Left lobe of liver (tissue), 2 donors: ENCODE results near the gene RADIL. TPM values are rescaled to one million over a fixed set of nuclear protein-coding genes. Genes with fewer than 3 reads are reported as not detected.

Experiments used
- ATAC-seq: fragments of 200-7000 bp; cut with Tn5 transposase; one replicate; pipeline ENCODE4 v1.9.1; 2020; ENCODE audit warnings: mild to moderate bottlenecking, moderate library complexity
- DNase-seq: peaks from one replicate; pipeline ENCODE4 v3.0.0-alpha.2; 2020; ENCODE audit warnings: low spot score
- total RNA-seq: library from RNA; stranded (reverse); gene quantifications from one replicate; pipeline ENCODE4 v1.2.1, GENCODE V29; 2021
- donor health status: DM: no; HTN: no; CAD: no; lungs with moderate emphysema.
- donor health status: DM: no; HTN: yes; CAD: no.

The RADIL gene
- total RNA-seq, 1 donor from 2014 or later: 0.40 TPM

GRCh38 chr7:4882169-4883032, 1.1 kb downstream of the RADIL start:
- ATAC-seq (peak; percentile 37), DNase-seq (no peak)

DNA sequence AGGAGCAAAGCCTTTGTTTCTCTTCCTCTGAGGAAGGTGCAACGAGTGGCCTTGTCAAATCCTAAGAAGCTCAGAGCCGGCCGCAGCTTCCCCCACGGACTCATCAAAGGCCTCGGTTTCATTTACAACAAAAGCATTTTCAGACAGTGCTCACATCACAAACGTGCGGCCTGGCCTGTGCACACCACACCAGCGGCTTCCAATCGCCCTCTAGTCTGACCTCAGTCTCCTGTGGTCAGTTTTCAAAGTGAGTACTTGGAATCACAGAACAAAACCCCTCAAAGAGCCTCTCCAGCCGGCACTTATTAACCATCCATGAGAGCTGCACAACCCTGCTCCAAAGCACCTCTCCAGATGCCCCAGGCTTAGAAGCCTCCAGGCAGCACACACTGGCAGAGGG, 3.3 kb downstream of the RADIL start:
- ATAC-seq: no peak
- DNase-seq: no peak

GRCh38 chr7:4879396-4880081, 4.0 kb downstream of the RADIL start:
- ATAC-seq (no peak), DNase-seq (no peak)

- no peak for DNase-seq
- ATAC-seq: no peak
Measured at GRCh38 chr7:4878336-4879335, 4.9 kb downstream of the RADIL start.

- no peak for ATAC-seq
- DNase-seq: no peak
Measured at GRCh38 chr7:4876586-4876985, 6.9 kb downstream of the RADIL start.

DNA sequence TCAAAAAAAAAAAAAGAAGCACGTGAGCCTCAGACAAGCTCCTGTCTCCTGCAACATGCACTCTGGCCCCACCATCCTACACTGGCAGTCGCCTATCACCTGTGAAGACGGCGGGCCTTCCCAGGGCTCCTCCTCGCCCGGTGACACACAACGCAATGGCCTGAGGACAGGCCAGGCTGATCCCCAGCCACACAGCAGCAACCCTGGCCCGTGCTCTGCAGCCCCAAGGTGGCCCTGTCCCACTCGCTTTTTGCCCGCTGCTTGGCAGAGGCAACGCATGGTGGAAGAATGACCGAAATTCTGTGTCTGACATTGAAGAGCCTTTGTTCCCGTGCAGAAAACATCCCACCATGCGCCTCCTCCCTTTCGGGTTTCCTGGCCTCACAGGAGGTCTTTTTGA, 8.1 kb downstream of the RADIL start:
- DNase-seq (no peak), ATAC-seq (no peak)

GRCh38 chr7:4873071-4873944, 10.2 kb downstream of the RADIL start:
- no peak for ATAC-seq
- no peak for DNase-seq

DNA sequence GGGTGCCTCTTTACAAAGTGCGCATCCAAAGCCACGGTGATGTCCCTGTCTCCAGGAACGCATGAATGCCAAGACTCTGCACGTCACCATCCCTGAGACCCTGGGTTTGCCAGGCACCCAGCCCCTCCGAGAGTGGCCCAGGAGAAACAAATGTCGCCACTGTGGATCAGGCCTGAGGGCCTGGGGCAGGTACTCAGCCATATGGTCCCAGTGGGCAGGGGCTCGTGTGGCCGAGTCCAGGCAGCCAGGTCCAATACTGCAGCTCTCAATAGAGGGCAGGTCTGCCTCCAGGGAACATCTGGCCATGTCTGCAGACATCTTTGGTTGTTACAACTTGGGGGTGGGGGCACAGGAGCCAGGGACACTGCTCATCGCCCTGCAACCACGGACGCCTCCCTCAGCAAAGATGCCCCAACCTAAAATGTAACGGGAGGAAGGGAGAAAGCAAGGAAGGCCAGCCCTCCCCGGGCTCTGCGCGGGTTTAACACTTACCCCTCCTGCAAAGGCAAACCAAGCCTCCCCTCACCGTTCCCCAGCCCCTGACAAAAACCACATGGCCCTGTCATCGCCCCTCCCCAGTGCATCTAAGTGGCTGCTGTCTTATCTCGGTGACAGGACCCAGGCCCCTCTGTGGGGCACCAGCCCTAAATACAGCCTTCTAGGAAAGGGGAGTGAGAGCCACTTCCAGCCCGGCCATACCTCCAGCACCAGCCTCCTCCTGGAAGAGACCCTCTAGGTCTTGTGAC, 11.4 kb downstream of the RADIL start:
- no peak for ATAC-seq
- no peak for DNase-seq

DNA sequence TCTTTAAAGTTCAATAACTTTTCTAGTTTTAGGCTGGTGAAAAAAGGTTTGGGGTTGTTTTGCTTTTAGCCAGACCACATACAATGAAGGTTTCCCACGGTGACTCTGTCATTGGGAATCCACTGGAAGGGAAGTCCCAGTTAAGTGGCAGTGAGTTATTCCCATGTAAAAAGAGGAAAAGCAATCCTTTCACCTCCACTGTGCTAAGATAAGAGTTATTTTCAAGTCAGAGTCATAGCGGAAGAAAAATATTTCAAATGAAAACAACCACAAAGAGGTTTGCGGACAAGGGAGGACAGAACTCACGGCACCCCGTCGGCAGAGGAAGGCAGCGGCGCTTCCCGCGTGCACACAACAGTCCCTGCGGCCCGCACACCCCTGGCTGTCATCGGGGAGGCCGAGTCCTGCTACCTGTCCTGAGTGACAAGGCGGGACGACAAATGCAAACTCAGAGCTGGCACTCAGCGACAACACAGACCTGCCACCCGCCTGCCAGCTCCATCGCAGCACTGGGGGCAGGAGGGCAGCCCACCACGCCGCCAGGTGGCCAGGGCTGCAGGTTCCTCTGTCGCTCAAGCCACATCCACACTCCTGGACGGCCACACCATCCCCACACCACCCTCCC, 12.3 kb downstream of the RADIL start:
- ATAC-seq: no peak
- no peak for DNase-seq

DNA sequence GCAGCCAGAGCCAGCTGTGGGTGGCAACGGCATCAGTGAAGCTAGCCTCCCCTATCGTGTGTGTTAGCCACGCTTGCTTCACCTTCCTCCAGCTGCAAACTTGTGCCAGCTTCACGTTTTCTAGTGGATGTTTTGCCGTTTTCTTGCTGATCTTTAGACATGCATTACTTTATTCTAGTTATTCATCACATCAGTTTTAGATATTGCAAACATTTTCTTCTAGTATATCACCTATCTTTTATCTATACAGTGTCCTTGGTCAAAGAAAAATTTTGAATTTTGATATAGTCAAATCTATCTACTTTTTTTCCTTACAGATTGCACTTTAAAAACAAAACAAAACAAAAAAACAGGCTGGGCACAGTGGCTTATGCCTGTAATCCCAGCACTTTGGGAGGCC, 15.0 kb downstream of the RADIL start:
- DNase-seq: no peak
- ATAC-seq: no peak

- no peak for ATAC-seq
- DNase-seq: no peak
Measured at GRCh38 chr7:4866528-4867496, 16.7 kb downstream of the RADIL start.

DNA sequence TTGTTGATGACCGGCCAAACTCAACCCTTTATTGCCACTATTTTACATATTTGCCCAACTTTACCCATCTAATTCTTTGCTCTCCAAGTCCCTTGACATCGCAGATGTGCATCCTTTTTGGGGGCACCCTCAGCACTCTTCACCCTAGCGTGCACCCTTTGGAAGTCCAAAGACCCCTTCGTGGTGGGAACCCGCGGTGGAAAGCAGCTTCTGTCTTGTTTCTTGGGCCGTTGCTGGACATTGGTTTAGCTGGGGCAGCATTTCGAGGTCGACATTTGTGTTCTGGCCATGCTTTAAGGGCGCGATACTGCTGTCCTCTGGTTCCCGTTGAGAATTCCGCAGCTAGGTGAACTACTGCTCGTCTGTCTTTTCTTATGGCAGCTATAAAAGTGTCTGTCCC, 21.4 kb downstream of the RADIL start:
- no peak for ATAC-seq

DNA sequence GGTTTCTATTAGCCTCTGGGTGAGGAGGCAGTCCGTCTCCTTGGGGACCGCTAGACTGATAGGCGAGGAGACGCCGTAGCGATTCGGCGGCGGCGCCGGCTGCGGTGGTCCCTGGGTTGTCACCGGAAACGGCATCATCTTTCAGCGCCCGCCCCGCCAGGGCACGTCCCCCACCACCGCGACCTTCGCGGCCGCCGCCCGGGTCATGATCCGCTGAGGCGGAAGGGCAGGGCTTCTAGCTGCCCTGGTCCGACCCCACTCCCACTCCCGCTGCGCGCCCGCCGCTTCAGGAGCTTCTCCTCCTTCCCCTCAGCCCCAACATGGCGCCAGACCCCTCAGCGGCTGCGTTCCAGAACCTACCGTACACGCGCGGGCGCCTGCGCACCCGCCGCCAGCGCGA, 21.8 kb downstream of the RADIL start, which contains the start of gene PAPOLB:
Gene PAPOLB, minus strand, starts transcription at position 358 of the 400 bp plus-strand sequence. Its CDS starts 220 bp downstream, at position 138.
- no peak for ATAC-seq

More for the DNA sequence above, 21.4 kb downstream of the RADIL start:
- DNase-seq: no peak

GRCh38 chr7:4861227-4861626, 22.3 kb downstream of the RADIL start:
- no peak for DNase-seq
- no peak for ATAC-seq

More for the DNA sequence above, 21.8 kb downstream of the RADIL start, which contains the start of gene PAPOLB:
- no peak for DNase-seq

DNA sequence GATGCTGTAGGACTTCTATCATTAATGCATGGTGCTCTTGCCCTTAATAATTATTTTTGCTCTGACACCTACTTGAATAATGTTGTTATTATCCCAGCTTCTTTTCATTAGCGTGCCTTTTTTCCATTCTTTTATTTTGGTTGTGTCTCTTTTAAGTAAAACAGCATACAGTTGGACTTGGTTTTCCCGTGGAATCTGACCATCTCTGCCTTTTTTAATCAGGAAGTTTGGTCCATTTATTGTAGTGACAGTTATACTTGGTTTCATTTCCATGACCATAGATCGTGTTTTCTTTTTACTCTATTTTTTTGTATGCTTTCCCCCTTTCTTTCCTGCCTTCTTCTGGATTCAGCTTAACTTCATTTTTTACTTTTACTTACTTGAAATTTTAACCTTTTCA, 26.3 kb downstream of the RADIL start:
- no peak for ATAC-seq

DNA sequence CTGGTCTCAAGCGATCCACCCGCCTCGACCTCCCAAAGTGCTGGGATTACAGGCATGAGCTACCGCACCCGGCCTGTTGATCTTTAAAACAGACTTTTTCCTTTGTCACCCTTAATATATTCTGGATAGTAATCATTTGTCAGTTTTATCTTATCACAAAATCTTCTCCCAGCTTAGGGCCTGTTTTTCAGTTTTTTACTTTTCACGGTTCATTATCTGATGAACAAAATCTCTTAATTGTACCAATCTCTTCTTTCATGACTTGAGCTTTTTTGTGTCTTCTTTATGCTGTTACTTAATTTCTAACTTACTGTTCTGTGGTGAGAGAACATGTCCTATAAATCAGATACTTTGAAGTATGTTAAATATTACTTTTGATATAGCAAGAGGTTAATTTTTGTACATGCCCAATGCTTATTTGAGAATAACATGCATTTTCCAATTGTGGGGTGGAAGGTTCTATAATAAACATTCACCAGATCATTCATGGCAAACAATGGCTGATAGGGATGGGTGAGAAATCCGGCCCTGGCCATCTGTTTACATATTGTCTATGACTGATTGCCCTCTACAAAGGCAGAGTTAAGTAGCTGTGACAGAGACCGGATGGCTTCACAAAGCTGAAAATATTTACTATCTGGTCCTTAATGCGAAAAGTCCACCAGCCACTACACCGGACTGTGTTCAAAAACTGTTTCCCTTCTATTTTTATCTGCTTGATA, 27.0 kb downstream of the RADIL start:
- DNase-seq (no peak), ATAC-seq (no peak)

More for the DNA sequence above, 26.3 kb downstream of the RADIL start:
- DNase-seq: no peak

DNA sequence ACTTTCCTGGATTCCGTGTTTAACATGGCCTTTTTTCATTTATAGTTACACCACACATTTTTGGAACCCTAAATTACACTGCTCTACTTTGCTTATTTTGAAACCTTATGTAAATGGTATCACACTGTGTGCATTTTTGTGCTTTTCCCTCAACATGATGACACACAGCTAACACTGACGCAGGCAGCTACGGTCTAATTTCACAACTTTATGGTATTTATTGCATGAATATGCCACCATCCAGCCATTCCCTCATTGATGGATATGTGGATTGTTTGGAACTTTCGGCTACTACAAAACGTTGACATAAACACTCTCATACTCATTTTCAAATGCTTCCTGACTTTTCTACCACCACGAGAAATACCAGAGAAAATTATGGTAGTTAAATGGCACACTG, 28.6 kb downstream of the RADIL start:
- ATAC-seq: no peak
- no peak for DNase-seq
